ENCODE measurements around the gene RFX3.

RFX3 gene

DNA sequence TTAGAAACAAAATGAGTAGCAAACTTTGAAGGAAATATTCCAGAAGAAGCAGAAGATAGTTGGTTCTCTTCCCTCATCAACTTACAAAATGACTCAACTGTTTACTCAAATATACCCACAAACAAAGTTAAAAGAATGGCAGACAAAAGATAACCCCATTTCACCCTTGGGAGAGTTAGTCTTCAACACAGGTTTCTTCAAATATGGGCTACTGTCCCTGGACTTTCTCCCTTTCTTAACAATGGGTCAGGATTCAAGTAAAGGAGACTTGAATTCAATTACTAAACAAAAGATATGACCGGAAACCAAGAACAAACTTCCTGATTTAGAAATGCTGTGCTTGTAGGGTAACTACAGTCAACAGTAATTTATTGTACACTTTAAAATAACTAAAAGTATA is 14.2 kb downstream of the RFX3 start:
- DNase-seq = no peak

DNA sequence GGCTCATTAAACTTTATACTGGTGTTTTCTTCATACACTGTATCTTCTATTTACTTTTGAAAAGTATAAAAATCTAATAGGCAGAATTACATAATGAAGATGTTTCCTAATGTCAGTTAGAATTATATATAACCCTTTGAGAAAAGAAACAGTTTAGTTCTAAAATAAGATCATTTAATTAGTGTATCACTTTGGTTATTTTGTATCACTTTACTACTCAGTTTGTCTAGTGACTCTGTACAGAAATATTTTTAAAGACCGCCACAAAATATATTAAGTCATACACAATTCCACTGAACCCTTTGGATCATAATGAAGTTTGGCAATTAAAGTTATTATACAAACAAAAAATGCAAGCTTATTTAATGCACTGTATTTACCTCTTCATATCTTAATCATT is 15.0 kb downstream of the RFX3 start:
- no peak for DNase-seq

DNA sequence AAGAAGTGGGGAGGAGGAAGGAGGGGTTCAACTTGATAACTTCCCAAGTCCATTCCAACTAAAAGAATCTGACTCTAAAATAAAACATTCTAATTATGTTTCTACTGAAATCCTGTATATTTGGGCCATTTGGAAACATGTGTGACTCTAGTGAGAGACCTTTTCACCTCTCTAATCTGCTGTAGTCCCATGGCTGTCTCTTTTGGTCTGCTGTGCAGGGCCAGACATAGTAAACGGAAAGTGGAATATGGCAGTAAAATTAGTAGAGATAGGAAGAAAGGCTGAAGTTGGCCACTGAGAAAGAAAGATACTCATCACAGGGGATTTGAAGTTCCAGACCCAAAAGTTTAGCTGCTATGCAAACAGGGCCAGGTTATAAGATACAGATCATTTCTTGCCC is 15.9 kb downstream of the RFX3 start:
- no peak for DNase-seq

DNA sequence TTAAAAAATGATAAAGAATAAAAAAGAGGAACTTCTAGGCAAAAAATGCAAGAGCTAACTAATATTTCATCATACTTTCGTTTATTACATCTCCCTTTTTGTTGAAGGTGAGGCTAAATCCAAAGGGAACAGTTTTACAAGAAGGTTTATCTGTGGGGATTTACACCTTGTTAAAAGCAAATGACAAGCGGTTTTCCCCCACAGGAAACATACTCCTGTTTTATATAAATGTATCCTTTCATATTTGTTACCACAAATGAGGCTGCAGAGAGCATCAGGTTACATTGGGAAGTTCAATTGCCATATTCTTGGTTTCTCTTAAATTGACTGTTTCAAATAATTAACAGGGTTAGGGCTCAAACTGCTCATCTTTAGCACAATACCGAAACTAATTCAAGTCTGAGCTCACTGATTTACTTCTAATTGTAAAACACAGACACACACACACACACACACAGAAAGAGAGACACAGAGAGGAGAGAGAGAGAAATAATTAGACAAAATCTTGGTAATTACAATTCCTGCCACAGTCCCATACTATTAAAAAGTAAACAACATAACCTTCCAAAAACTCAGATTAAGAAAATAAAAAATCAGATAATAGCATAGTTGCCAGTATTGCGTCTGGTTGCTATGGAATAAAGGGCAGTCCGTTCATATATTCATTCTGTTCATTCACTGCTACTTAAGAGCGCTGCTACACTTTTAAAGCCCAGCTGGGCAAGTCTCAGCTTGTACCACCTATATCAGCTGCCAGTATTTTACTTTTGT is 17.1 kb downstream of the RFX3 start:
- no peak for DNase-seq

DNA sequence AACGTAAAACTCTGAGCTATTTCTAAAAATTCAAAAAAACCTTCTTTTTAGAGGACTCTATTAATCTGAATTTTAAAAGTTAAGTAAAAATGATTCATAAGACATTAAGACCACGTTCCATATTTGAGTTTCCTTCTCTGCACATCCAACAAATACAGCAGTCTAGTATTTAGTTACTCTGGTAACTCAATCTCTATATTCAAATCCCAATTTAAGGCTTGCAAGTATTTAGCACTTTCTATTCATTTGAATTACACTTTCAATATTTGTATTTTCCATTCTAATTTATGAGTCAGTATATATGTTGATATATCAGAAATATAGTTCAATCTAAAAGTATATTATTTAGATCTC is 17.7 kb downstream of the RFX3 start:
- no peak for DNase-seq

DNA sequence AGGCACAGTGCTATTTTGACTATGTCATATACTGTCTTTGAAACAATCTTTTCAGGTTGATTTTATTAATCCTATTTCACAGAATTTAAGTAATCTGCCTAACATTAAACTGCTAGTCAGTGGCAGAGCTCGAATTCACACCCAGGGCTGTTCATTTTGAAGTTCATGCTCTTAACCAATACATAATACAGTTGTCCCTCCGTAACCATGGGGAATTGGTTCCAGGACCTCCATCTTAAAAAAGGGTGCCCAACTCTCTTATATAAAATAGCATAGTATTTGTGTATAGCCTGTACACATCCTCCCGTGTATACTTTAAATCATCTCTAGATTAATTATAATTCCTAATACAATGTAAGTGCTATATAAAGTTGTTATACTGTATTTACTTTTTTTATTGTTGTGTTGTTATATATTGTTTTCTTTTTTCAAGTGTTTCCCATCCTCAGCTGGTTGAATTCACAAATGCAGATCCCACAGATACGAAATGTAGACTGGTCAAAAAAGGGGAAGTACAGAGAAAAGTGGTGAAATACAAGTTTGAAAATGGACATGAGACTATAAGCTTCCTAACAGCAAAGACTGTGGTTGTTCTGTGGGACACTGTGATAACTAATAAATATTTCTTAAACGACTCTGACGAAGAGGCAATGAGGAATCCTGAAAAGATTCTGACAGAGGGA is 18.3 kb downstream of the RFX3 start:
- no peak for DNase-seq

DNA sequence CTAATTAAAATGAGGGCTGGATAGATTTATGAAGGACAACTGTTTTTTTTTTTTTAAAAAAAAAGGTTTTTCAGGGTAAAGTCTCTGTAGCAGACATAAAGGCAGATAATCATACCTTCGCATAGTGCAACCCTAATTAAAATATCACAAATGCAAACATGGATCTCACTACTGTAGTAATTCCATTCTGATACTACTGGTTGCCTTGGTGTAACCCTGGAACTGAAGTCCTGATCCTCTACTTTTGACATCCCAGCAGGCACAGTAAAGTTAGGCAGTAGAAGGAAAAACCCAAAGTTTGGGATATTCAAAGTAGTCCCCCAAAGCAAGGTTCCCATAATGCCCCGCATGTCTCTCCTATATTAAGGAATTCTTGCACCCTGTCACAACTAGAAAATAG is 19.6 kb downstream of the RFX3 start:
- DNase-seq = no peak

DNA sequence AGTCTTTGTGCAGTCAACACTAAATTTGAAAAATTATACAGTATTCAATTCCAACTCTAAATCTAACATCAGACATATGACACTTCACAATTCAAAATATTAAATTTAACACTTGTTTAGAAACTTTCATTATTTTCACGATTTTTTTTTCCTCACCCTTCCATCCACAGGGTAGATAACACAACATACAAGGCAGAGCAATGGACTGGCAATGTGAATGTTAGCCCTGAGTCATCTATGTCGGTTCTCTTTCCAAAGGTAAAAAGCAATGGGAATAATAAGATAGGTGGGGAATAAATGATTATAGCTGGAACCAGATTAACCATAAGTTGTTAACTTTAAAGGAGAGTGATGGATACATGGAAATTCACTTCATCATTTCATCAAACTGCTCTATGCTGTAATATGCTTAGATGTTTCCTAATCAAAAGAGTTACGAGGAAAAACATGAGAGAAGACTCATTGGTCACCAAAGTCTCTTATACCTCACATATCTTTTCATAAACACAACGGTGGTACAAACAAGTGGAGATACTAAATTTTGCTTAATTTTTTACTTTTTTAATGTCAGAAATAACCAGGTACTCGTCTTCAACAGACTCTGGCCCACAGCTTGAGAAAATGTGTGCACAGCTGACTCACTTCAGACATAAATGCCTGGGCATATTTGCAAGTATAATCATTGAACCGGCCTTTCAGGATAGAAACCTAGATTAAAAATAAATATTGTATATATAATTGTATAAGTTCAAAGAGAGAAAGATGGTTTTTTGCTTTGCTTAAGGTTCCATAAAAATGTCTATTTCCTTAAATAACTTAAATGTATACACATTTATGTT is 23.0 kb downstream of the RFX3 start:
- no peak for DNase-seq

DNA sequence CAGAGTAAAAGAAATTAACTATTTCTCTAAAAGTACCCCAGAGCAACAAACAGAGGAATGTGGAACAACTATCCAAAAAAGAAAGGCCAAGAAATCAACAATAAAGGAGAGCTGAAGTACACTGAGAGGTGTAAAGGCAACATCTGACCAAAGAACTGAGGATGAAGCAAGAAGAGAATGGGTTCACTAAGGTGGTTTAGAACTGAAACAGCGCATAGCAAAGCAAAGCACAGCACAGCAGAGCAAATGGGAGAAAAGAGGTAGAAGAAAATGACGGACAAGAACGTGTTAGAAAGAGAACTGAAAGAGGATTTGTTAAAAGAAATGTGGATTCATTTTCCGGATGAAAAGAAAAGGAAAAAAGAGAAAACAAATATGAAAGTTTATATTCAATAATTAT is 25.8 kb downstream of the RFX3 start:
- no peak for DNase-seq

DNA sequence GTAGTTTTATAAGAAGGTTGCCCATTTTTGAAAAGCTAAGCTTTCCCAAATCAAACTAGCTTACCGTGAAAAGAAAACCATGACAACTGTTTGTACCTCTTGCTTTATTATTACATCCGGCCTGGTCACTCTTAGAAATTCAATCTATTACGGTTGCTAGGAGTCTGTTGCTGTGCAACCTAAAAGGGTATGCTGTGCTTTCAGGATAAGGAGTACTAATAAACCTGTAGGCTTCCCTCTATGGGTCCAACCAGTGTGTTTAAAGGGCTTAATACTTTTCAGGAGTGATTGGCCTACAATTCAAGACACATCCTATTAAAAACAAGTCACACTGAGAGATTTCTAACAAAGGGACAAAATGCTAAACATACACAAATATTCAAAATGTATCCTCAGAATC is 27.1 kb downstream of the RFX3 start:
- no peak for DNase-seq

DNA sequence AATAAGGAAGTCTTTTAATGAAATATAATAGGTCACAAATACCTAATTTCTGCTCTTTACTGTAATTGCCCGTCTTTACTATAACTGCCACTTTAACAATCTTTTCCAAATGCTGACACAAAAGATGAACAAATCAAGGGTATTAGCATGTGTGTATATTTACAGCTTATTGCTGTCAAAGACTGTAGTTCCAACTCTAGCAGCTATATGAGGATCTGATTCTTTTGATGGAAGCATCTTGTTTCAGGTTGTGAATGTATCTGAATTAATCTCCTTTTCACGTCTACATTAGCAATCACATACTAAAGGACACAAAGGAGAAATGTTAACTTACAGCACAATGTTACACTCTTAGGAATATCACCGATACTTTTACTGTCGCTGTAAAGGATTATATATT is 27.9 kb downstream of the RFX3 start:
- no peak for DNase-seq

DNA sequence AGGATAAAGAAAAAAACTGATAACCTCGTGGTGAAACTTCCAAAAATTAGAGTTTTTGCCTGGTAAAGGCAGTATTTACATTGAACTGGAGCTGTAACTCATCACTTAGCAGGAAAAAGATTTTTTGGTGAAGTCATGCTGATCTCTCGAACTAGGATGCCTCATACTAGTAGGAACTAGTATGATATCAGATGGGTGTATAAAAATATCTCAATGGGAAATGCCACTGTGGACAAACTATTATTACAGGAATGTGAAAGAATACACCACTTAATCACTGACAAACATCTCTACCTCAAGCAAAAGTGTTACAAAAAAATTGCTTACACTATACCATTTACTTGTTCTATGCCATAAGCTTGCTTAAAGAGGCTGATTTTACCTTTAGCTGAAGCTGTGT is 28.4 kb downstream of the RFX3 start:
- DNase-seq = no peak

DNA sequence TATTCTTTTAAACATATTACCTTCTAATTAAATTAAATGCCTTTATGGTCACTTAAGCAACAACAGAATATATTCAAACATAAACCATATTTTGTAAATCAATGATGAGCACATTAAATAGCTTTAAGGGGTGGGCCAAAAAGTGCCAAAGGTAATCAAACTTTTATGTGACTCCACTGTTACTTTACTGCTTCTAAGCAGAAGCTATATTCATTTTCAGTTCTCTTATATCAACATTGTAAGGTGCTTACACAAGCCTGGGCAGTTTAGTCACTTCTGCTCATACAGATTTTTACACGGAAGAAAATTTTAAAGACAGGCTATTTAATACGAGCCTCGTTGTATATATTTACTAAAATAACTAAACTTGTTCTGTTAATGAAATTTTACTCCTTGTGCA is 29.9 kb downstream of the RFX3 start:
- no peak for DNase-seq

DNA sequence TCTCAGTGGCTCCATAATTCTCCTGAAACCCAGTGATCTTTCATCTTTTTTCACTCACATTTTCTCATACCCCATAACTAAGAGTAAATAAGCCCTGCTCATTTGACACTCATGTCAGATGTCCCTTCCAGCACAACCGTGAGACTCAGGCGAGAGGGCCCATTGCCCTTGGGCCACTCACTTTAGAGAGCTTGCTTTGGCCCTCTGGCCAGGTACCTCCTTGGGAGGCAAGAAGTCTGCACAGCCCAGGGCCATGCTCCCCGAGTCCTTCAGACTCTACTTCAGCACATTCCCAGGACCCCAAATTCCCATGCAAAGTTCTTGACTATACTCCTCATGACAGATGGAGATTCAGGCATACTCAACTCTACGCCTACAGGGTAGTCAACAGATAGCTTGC is 33.6 kb downstream of the RFX3 start:
- DNase-seq = no peak

DNA sequence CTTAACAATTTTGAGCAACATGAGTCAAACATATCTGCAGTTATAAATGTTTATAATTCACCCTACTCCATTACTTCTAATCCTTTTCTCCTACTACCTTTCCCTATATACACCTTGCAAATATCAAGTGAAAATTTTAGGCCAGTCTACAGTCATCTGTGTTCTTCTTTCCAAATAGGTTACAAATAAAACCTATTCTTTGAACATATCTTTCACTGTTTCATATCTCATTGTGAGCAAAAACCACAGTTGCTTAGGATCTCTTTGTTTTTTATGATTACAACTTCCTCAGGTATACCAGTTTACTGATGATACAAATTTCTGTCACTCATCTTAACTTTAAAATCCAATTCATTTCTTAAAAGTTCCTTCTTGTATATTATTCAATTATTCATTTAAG is 34.4 kb downstream of the RFX3 start:
- no peak for DNase-seq

DNA sequence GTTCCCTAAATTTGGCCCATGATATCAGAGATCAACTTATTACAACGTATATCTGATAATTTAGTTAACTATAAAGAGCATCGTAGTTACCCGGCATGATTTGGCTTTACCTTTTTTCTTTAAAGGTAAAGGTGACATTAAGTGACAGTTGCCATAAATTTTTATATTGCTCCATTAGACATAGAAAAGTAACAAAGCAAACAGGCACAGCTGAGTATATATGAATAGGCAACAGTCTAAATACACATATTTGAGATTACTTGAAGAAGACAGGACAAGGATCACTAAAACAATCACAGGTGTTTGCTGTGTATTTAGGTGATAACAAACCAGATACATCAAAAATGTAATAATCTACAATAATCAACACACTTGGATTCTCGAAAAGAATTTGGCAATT is 34.8 kb downstream of the RFX3 start:
- no peak for DNase-seq

DNA sequence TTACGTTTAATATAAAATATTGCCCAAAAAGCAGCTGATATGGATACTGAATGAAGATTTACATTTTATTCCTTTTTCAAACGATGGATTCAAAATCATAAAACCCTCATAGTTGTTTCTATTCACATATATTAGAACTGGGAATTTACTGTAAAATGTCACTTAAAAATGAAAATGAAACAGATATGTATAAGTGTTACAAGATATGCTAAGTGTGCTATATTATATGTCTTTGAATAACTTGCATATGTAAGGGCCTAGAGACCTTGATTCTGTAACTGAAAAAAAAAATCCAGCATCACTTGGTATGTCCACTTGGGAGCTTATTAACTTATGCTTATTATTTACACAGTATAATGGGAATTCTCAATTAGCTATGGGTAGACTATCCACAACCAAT is 43.2 kb downstream of the RFX3 start:
- DNase-seq = no peak

DNA sequence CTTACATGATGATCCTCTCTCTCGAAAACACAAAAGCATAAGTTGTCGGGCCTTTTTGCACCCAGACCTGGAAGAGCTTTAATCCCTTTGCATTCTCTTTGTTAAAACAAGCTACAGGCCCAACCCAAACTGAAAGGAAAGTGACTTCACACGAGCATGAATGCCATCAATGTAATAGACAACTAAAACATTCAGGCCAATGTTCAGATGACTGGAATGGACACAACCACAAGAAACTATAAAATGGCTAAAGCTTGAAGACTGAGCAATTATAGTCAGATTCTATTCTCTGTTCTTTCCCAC is 45.5 kb downstream of the RFX3 start:
- DNase-seq = no peak

DNA sequence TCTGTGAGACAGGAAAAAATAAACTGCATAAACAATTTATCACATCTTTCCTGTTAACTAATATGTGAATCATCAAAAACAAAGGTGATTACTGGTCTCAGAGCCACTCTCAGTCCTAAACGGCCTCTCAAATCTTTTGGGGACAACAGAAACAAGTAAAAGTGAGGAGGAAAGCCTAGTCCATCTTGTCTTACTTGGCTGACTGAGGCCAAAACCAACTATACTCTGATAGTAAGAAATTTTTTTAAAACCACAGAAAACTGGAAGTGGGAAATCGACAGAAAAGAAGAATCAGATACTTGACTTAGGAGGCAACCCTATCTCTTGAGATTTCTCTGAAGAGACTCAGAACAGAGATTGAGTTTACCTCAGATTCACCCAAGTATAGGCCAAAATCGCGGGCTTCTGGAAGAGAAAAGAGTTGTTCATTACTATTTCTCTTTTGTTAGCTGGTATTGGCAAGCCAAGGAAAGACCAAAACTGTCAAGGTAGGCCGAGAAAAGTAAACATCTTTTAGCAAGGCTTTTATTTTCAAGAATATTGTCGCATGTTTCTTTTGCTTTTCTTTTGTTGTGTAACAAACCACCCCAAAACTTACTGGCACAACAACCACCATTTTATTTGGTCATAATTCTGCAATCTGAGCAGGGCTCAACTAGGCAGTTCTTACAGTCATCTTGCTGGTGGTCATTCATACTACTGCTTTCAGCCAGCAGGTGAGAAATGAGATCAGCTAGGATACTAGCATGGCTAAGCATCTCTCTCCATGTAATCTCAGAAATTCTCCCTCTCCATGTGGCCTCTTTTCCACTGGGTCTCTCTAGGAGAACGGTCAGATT is 46.1 kb downstream of the RFX3 start:
- DNase-seq = no peak

DNA sequence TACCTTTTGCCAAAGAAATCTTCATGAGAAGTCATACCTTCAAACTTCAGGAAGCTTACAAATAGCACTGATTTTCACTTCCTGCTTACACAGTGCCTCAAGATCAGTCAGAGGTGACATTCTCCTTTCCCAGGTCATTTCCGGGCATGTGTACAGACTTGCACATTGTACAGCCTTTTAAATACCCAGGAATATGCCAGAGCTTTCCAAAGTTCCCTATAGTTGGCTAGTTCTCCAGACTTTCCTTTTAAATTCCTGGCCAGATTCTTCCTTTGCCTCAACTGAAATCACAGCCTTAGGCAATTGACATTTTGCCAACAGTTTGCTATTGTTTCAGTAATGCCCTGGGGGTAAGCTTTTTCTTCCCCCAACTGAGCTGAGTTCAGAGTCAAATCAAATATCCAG is 47.2 kb downstream of the RFX3 start:
- no peak for DNase-seq

DNA sequence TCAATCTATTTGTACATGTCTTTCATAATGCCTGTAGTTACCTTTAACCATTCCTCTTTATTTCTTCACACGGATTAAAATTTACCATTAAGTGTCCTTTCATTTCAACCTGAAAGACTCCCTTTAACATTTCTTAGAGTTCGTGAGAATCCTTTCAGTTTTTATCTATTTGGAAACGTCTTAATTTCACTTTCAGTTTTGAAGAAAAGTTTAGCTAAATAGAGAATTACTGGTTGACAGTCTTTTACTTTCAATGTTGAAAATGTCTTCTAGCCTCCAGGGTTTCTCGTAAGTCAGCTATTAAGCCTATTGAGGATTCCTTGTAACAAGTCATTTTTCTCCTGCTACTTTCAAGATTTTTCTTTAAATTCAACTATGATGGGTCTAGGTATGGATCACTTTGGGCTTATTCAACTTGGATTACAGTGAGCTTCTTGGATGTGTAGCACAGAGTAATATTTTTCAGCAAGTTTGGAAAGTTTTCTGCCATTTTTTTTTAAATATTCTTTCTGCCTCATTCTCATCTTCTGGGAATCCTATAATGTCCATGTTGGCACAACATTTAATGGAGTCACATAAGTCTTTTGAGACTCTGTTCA is 48.5 kb downstream of the RFX3 start:
- DNase-seq = no peak

DNA sequence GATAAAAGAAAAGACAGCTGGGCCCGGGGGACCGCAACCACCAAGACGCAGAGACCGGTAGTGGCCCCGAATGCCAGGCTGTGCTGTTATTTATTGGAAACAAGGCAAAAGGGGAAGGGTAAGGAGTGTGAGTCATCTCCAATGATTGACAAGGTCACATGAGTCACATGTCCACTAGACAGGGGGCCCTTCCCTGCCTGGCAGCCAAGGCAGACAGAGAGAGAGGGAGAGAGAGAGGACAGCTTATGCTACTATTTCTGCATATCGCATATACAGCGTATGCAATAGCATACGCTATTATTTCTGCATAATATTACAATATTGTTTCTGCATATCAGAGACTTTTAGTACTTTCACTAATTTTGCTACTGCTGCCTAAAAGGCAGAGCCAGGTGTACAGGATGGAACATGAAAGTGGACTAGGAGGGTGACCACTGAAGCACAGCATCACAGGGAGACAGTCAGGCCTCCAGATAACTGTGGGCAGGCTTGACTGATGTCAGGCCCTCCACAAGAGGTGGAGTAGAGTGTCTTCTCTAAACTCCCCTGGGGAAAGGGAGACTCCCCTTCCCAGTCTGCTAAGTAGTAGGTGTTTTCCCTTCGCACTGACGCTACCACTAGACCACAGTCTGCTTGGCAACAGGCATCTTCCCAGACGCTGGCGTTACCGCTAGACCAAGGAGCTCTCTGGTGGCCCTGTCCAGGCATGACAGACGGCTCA is 50.3 kb downstream of the RFX3 start:
- DNase-seq = no peak
